Motor neuron (in vitro differentiated cells): ENCODE results near the gene ETFA. TPM values are rescaled to one million over a fixed set of nuclear protein-coding genes. Genes with fewer than 3 reads are reported as not detected.

Source experiments
- ATAC-seq, 8 experiments: fragments of 200-7000 bp; cut with Tn5 transposase; replicated peaks in 6 of 8; 2 replicates each; pipeline ENCODE4 v1.8.0; 2021; ENCODE audit warnings: mild to moderate bottlenecking in 8 of 8, moderate library complexity in 8 of 8
- H3K27ac ChIP-seq, 2 donors: fragments of 250-450 bp; sonication (Bioruptor Pico); 2 replicates each; pipeline ENCODE4 v1.9.0; 2021; ENCODE audit warnings: antibody characterized with exemption in 2 of 2, mild to moderate bottlenecking in 2 of 2, moderate library complexity in 1 of 2
- H3K4me1 ChIP-seq, 2 donors: fragments of 250-450 bp; sonication (Bioruptor Pico); replicated peaks in 1 of 2; 2 replicates each; pipeline ENCODE4 v1.6.1; 2021; ENCODE audit warnings: antibody characterized with exemption in 2 of 2, mild to moderate bottlenecking in 2 of 2, moderate library complexity in 1 of 2
- H3K4me3 ChIP-seq, 5 donors: fragments of 250-450 bp; sonication (Bioruptor Pico); 2 replicates each; pipeline ENCODE4 v1.9.0; 2021; ENCODE audit warnings: antibody characterized with exemption in 5 of 5, mild to moderate bottlenecking in 5 of 5, moderate library complexity in 4 of 5
- WGBS, 10 experiments: fragments of 450-650 bp; shearing (Covaris generic); methylation state at CpG; one replicate each; pipeline ENCODE4 v1.0.0; 2022; 5-methylcytosine and 5-hydroxymethylcytosine counted together
- in situ Hi-C, 9 experiments: fragments of 400-800 bp; cut with MboI; loops; one replicate each; pipeline ENCODE4 v1.15.0; 2021; ENCODE audit warnings: low sequenced_read_pairs in 9 of 9, low pct_unique_long_range_greater_than_20kb in 2 of 9; ENCODE audit not compliant: unreplicated experiment in 9 of 9
- total RNA-seq, 8 experiments: library from RNA; unstranded; fragments of 300-600 nt; gene quantifications; 2 replicates each; pipeline versions ENCODE4 v1.2.3 to v1.2.4, GENCODE V29; 2022

ETFA gene
- total RNA-seq, 8 experiments from 2014 or later, result 53.2 to 195 (median 77.1) TPM

DNA sequence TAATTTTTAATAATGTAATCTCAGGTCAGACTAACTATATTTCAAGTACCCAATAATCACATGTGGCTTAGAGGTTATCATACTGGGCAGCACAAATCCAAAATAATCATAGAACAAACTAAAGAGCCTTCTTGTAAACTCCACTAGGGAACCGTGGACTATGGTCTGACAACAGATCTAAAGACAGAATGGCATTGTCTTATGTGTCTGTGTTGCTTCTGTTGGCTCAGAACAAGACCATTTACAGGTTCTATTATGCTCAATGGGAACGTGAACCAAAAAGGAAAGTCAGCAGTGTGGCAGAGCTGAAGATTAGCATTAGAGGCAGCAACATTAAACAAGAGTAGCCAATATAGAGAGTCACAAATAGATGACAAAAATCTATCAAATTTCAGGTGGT is 74.9 kb downstream of the ETFA start:
- in situ Hi-C loops, result no loop called here
- Histone ChIP-seq H3K4me1 (peaks cover 0 to 4% of the 10 kb centered on the region in 2 donors), H3K4me3 (no peak overlapping the region), H3K27ac (no peak overlapping the region)
- ATAC-seq, result no peak
- 50 to 95% (median 70%) methylated on average over 1 to 2 of the region's 2 CpGs for WGBS, 10 experiments

DNA sequence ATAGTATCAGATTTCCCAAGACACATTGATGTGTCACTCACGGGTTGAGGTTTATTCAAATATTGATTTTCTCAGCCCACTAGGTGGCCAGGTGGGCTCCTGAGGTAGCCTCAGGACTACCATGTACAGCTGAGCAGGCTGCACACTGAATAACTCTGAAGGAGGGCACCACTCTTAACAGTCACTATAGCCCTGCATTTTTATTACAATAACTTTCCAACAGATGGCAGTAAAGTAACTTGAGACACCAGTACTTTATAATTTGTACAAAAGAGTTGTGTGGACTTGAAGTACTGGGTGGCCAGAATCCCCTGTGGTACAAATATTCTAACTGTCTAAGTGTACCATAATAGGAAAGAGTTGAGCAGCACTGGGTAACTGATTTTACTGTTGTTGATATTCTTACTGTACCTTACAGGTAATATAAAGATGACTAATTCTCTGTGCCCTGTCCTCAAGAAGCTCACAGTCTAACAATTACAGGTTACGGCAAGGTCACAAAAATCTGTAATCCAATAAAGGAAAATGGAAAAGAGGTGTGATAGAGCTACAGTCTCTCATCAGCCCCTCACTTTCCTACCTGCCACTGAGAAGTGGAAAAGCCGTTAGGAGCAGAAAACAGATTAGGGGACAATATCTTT is 76.0 kb downstream of the ETFA start:
- peak in 4 of 8 experiments; percentile 34 to 92 (median 87) for ATAC-seq
- Histone ChIP-seq H3K4me1 (peaks cover 0 to 4% of the 10 kb centered on the region in 2 donors), H3K27ac (no peak overlapping the region), H3K4me3 (no peak overlapping the region)
- 0 to 100% (median 79%) methylated on average over 1 to 3 of the region's 3 CpGs; no CpG with 5 or more reads in 3 of the 10 experiments for WGBS, 10 experiments
- in situ Hi-C loops, result no loop called here

DNA sequence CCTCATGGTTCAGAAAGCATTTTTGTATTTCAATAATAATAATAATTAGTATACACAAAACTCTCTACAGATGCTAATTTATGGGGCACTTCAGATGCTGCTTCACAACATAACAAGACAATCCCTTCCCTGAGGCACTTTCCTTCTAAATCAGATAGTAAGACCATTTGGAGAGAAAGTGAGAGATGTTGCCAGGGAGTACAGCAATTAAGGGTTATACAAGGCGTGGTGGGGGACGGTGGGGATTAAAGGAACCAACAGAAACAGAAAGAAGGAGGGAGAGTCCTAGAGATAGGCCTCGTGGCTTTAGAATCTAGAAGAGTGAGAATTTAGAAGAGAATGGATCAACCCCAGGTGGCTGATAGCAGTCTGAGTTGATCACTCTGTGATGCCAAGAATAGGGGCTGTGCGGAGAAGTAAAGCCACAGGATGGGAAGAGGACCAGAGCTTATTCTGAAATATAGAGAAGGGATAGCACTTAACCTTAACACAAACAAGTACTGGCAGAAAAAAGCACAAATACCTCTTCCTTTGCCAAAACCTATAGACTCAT is 76.9 kb downstream of the ETFA start:
- H3K4me1 ChIP-seq, result no peaks in the 10 kb centered on the region
- no peak overlapping the region for H3K4me3 ChIP-seq
- no peak overlapping the region for H3K27ac ChIP-seq
- 39 to 100% (median 62%) methylated on average over 1 to 4 of the region's 4 CpGs for WGBS, 10 experiments
- ATAC-seq, result peak in 3 of 8 experiments; percentile 37 to 57 (median 50)
- in situ Hi-C loops, result no loop called here

DNA sequence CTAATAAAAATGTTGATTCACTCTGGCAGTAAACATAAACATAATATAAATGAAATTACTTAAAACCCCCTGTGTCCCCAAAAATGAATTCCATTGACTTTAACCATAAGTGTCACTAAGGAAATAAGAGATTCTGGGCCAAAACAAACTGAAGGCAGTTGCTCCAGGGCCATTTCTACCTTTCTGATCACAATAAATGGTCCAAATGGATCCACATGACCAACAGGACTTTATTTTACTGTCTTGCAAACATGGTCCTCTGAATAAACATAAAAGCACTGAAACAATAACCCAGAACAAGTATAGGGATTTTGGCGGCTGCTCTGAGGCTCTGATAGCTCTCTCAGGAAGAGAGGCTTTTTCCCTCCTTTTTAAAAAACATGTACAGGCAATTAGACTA is 77.3 kb downstream of the ETFA start:
- 67 to 100% (median 92%) methylated on average over 1 of the region's 1 CpG; no CpG with 5 or more reads in 4 of the 10 experiments for WGBS, 10 experiments
- no peak overlapping the region for H3K27ac ChIP-seq

DNA sequence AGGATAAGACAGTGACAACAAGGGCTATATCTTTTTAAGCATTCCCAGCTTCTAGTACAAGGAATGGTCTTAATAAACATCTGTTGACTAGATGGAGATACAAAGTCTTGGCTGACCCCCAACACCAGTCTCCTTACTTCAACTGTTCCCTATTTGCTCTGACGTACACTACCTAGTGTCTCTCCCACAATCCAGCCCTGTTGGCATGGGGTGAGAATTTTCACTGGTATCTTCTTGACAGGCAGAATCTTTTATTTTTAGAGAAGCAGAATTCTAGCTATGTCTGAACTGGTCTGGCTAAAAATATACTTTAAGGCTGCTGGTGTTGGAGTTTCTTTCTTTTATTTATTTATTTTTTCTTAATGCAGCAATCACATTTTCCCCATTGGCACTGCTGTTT is 82.0 kb downstream of the ETFA start:
- WGBS, 10 experiments, result 80 to 100% (median 100%) methylated on average over 1 of the region's 1 CpG; no CpG with 5 or more reads in 5 of the 10 experiments
- Histone ChIP-seq H3K4me3 (no peak overlapping the region), H3K27ac (no peak overlapping the region), H3K4me1 (no peaks in the 10 kb centered on the region)
- in situ Hi-C loops, result no loop called here
- no peak for ATAC-seq

More for the DNA sequence above, 77.3 kb downstream of the ETFA start:
- in situ Hi-C loops, result no loop called here
- Histone ChIP-seq H3K4me1 (no peaks in the 10 kb centered on the region), H3K4me3 (no peak overlapping the region)
- ATAC-seq, result no peak

DNA sequence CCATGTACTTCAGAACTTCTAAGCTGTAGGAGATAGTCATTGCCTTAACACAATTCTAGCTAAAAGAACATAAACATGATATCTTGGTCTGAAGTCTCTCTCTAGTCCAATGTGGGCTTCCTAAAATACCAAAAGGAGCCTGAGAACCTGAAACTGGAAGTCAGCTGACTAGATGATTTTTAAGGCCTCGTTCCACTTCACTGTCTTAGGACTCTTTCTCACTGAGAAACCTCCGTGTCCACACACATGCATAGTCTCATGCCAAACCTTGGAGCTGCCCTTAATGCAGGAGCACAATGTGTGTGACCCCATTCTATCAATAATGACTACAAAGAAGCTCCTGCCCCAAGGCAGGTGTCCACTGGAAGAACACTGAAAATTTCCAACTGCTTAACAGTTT is 87.7 kb downstream of the ETFA start:
- H3K4me1 ChIP-seq, result no peaks in the 10 kb centered on the region
- H3K27ac ChIP-seq, result no peak overlapping the region
- ATAC-seq, result no peak
- in situ Hi-C loops, result no loop called here
- WGBS, 10 experiments, result 63 to 100% (median 89%) methylated on average over 1 to 2 of the region's 2 CpGs; no CpG with 5 or more reads in 2 of the 10 experiments
- H3K4me3 ChIP-seq, result no peak overlapping the region

DNA sequence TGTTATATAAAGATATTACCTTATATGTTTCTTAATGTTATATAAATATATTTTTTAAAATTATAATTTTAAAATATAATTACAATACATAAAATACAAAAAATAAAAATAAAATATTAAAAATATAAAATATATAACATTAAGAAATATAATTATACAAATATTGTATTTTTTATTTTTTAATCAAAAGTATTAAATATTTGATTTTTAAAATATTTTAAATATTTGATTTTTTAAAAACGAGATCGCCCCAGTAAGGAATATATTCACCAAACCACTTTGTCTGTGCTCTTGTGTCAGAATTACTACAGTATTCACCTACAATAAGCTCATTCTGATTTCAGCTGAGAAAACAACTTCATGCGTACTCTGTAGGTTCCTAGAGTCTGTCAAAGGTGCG is 89.1 kb downstream of the ETFA start:
- WGBS, 10 experiments, result 77 to 100% (median 99%) methylated on average over 2 to 4 of the region's 4 CpGs
- no peak overlapping the region for H3K27ac ChIP-seq
- in situ Hi-C loops, result no loop called here
- H3K4me1 ChIP-seq, result no peaks in the 10 kb centered on the region
- no peak for ATAC-seq
- H3K4me3 ChIP-seq, result no peak overlapping the region

DNA sequence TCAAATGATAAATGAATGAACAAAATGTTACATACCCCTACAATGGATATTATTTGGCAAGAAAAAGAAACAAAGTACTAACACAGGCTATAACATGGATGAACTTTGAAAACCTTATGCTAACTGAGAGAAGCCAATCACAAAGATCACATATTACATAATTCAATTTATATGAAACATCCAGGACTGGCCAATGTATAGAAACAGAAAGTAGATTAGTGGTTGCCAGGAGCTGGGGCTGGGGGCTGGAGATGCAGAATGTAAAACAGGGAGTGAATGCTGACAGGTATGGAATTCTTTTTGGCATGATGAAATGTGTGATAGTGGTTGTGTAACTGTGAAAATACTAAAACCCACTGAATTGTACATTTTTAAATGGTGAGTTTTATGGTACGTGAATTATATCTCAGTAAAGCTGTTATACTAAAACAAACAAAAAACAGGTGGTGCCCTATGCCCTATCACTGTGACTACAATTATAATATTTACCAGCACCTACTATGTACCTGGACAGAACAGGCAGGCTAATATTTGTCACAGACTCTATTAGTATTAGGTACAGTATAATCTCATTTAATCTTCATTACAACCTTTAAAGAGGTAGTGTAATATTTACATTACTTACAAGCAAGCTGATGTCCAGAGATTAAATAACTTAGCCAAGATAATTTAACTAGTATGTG is 90.0 kb downstream of the ETFA start:
- WGBS, 10 experiments, result 100% methylated on average over 1 of the region's 1 CpG; no CpG with 5 or more reads in 5 of the 10 experiments
- H3K27ac ChIP-seq, result no peak overlapping the region
- H3K4me3 ChIP-seq, result no peak overlapping the region
- in situ Hi-C loops, result no loop called here
- ATAC-seq, result no peak
- H3K4me1 ChIP-seq, result no peaks in the 10 kb centered on the region

DNA sequence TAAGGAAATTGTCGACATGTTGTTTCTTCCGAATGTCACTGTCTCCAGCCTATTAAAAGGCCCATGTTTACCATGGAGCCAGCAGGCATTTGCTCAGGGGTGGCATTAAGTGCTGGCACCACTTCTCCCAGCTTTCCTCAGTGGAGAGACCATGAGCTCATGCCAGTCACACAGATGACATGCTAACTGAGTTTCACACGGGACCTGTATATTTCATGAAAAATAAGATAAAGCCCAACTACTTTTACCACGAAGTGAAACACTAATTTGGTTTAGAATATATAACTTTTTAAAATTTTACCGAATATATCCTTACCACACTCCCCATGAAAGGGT is 93.4 kb downstream of the ETFA start:
- WGBS, 10 experiments, result 81 to 100% (median 98%) methylated on average over 1 to 5 of the region's 5 CpGs; no CpG with 5 or more reads in 2 of the 10 experiments
- no peak for ATAC-seq
- no peak overlapping the region for H3K27ac ChIP-seq
- no peak overlapping the region for H3K4me3 ChIP-seq
- in situ Hi-C loops, result no loop called here
- no peaks in the 10 kb centered on the region for H3K4me1 ChIP-seq

DNA sequence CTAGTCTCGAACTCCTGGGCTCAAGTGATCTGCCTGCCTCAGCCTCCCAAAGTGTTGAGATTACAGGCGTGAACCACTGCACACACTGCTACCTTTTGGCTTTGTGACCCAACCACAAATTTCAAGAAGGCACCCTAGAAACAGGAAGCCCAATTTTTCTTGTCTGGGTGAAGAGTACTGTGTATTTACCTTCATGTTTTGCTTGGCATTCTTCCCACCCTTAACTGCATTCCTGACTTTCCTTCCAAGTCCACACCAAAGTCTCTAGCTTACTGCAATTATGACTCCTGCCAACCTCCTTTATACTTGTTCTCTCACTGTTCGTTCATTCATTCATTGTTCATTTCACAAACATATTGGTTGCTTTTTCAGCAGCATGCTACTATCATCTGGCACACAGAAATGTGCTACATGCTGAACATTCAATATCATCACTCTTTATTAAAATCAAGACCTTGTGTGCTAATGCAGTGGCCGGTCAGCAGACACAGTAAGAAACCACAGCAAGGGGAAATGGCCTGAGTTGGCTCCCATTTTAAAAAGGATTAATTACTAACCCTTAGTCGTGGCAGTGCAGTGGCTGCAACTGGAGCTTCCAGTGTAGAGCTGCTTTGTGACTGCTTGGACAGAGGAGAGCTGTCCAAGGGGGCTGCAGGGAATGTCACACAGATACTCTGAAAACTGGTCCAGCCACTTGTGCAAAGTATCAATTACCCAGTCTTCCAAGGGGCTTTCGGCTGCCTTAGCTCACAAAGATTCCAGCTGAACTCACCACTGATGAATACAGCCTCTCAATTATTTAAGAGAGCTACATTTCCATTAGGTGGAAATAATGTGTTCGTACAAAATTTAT is 94.0 kb downstream of the ETFA start:
- peak in 2 of 8 experiments; percentile 30 to 72 for ATAC-seq
- in situ Hi-C loops, result no loop called here
- WGBS, 10 experiments, result 56 to 100% (median 86%) methylated on average over 1 to 6 of the region's 7 CpGs; no CpG with 5 or more reads in 1 of the 10 experiments
- Histone ChIP-seq H3K4me1 (peaks cover 0 to 2% of the 10 kb centered on the region in 2 donors), H3K4me3 (no peak overlapping the region), H3K27ac (no peak overlapping the region)

DNA sequence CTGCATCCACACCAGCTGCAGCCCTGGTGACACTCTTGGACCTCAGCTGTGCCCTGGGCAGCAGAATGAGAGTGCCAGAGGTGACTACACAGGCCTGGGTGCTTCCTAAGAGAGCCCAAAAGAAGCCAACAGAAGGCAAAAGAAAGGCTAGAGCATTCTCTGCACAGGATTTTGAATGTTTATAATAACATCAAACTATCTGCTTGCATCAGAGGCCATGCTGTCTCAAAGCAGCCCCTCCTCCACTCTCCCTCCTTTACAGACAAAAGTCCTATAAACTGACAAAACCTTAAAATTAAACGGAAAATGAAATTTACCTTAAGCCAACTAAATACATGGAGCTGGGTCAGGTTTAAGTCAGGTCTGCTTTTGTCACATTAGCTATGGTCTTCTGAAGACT is 95.6 kb downstream of the ETFA start:
- ATAC-seq, result no peak
- in situ Hi-C loops, result no loop called here
- Histone ChIP-seq H3K4me3 (no peak overlapping the region), H3K27ac (no peak overlapping the region), H3K4me1 (peaks cover 0 to 4% of the 10 kb centered on the region in 2 donors)
- WGBS, 10 experiments, result 80 to 100% (median 94%) methylated on average over 1 of the region's 1 CpG; no CpG with 5 or more reads in 6 of the 10 experiments

DNA sequence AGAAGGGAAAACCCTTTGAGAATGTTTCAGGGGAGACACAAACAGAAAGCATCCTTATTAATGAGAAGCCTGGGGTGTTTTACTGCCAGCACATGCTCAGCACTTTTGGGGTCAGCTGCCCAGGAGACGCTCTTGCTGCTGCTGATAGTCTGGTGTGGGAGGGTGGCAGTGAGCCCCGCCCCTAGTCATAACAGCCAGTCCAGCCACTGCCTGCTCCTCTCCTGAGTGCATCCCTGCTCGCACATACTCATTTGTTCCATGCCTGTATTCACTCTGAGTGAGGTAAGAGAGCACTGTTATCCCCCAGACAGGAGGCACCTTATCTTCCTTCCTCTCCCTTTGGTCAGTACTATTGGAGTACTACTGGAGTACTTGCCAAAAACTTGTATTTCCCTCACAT is 101.3 kb downstream of the ETFA start:
- Histone ChIP-seq H3K4me1 (peaks cover 14 to 18% of the 10 kb centered on the region in 2 donors), H3K27ac (peak overlapping the region; percentile 60 to 63), H3K4me3 (no peak overlapping the region)
- in situ Hi-C loops, result no loop called here
- 67 to 94% (median 73%) methylated on average over 2 to 3 of the region's 3 CpGs; no CpG with 5 or more reads in 6 of the 10 experiments for WGBS, 10 experiments
- peak in 7 of 8 experiments; percentile 49 to 96 (median 95) for ATAC-seq

DNA sequence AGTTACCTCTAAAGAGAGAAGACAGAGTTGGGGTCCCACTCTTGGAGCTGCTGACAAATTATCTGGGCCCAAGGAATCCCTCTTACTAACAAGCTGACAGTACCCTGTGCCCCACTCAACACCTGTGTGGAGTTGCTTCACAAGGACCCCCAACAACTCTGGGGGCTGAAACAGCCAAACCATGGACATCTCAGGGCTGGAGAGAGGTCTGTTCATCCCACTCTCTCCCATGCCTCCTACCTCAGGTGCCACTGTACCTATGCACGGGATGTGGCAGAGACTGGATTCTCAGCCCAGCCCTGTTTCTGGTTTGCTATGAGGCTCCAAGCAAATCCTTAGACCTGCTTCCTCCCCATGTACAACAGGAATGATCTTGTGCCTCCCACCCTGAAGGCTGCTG is 101.7 kb downstream of the ETFA start:
- WGBS, 10 experiments, result 86 to 100% (median 100%) methylated on average over 1 of the region's 1 CpG; no CpG with 5 or more reads in 6 of the 10 experiments
- ATAC-seq, result no peak

More for the DNA sequence above, 101.7 kb downstream of the ETFA start:
- peak overlapping the region; percentile 60 to 63 for H3K27ac ChIP-seq
- peaks cover 14 to 18% of the 10 kb centered on the region in 2 donors for H3K4me1 ChIP-seq
- in situ Hi-C loops, result no loop called here
- no peak overlapping the region for H3K4me3 ChIP-seq
